ENCODE measurements around the gene PSMD9. TPM values are rescaled to one million over a fixed set of nuclear protein-coding genes. Genes with fewer than 3 reads are reported as not detected.
"Not testable (repeated sequence)": the region's sequence is repeated elsewhere in the genome, so short reads cannot be mapped to it uniquely, and the experiment has no call there.

Gene PSMD9
- polyA plus RNA-seq, 1 experiment = 130 TPM

GRCh38 chr12:121883315-121883660, 5.3 kb upstream of the PSMD9 start:
- Histone ChIP-seq H3K4me3 (ENCODE audit: low read depth, low read length) (no peak overlapping the region), H3K36me3 (ENCODE audit: control insufficient read depth, insufficient read depth, low read length) (no peaks in the 10 kb centered on the region), H3K27me3 (ENCODE audit: control insufficient read depth, insufficient read depth, low read length) (no peaks in the 10 kb centered on the region)
- POLR2A ChIA-PET = no interaction called here
- no peak for TF ChIP-seq CTCF (IDR thresholded peaks at IDR 0.05; ENCODE audit: insufficient read depth, low read depth, low read length)
- CTCF ChIA-PET = interaction anchor here (0.6 to 1.0 kb wide), 4 partner anchors 25 to 384 kb away, joined by 3 read pairs; partner anchors contain the start of gene HPD
- no peak for DNase-seq (ENCODE audit: low read depth)

DNA sequence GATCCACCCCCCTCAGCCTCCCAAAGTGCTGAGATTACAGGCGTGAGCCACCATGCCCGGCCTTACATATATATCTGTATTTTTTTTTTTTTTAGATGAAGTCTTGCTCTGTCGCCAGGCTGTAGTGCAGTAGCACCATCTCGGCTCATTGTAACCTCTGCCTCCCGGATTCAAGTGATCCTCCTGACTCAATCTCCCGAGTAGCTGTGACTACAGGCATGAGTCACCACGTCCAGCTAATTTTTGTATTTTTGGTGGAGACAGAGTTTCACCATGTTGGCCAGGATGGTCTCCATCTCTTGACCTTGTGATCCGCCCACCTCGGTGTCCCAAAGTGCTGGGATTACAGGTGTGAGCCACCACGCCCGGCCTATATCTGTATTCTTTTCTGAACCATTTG, 3.5 kb upstream of the PSMD9 start:
- POLR2A ChIA-PET; H3K36me3 ChIP-seq (ENCODE audit: control insufficient read depth, insufficient read depth, low read length); H3K4me3 ChIP-seq (ENCODE audit: low read depth, low read length); H3K27me3 ChIP-seq (ENCODE audit: control insufficient read depth, insufficient read depth, low read length); DNase-seq (ENCODE audit: low read depth): not testable (repeated sequence)
- CTCF ChIA-PET = interaction anchor here (5.4 kb wide), 1 partner anchor 90 kb away, joined by 64 read pairs; the partner anchor contains the start of gene RHOF

GRCh38 chr12:121888083-121888477, 510 bp upstream of the PSMD9 start:
- TF ChIP-seq CTCF (IDR thresholded peaks at IDR 0.05; ENCODE audit: insufficient read depth, low read depth, low read length) = no peak
- Histone ChIP-seq H3K4me3 (ENCODE audit: low read depth, low read length) (peak overlapping the region; percentile 77), H3K36me3 (ENCODE audit: control insufficient read depth, insufficient read depth, low read length) (peaks cover 4% of the 10 kb centered on the region), H3K27me3 (ENCODE audit: control insufficient read depth, insufficient read depth, low read length) (no peaks in the 10 kb centered on the region)
- no peak for DNase-seq (ENCODE audit: low read depth)
- CTCF ChIA-PET = interaction anchor here (0.7 to 7.0 kb wide), 16 partner anchors 13 to 176 kb away, joined by 3 to 64 read pairs (median 4); partner anchors contain the start of genes RHOF and SETD1B
- POLR2A ChIA-PET = interaction anchor here (0.9 to 1.0 kb wide), 2 partner anchors 15 to 94 kb away, joined by 3 read pairs; no protein-coding TSS in a partner anchor

DNA sequence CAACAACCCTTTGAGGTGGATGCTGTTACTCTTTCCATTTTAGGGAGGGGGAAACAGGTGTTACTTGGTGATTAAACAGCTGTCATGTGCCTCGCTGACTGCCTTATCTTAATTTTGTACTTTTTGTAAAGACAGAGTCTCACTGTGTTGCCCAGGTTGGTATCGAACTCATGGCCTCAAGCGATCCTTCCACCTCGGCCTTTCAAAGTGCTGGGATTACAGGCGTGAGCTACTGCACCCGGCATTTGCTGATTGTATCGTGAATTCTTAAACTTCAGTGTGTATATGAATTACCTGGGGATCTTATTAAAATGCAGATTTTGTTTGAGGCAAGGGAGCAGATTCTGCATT, 659 bp downstream of the PSMD9 start:
- peaks cover 4% of the 10 kb centered on the region for H3K36me3 ChIP-seq (ENCODE audit: control insufficient read depth, insufficient read depth, low read length)
- POLR2A ChIA-PET = no interaction called here
- H3K27me3 ChIP-seq (ENCODE audit: control insufficient read depth, insufficient read depth, low read length) = no peaks in the 10 kb centered on the region
- no peak for TF ChIP-seq CTCF (IDR thresholded peaks at IDR 0.05; ENCODE audit: insufficient read depth, low read depth, low read length)
- CTCF ChIA-PET = interaction anchor here (0.6 to 7.0 kb wide), 6 partner anchors 11 to 107 kb away, joined by 4 to 64 read pairs (median 6); partner anchors contain the start of gene RHOF
- peak overlapping the region; percentile 77 for H3K4me3 ChIP-seq (ENCODE audit: low read depth, low read length)
- DNase-seq (ENCODE audit: low read depth) = no peak

DNA sequence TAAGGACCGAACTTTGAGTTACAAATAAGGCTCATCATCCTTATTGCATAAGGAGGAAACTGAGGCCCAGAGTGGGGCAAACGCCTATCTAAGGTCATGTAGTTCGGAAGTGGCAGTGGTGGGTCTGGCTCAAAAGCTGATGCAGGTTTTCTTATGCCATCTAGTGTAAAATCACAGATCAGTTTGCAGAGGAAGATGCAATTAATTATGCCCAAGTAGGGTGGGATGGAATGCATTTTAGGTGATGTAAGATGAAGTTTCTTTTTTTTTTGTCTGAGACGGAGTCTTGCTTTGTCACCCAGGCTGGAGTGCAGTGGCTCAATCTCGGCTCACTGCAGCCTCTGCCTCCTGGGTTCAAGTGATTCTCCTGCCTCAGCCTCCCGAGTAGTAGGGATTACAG, 1.1 kb downstream of the PSMD9 start:
- H3K27me3 ChIP-seq (ENCODE audit: control insufficient read depth, insufficient read depth, low read length); POLR2A ChIA-PET; H3K36me3 ChIP-seq (ENCODE audit: control insufficient read depth, insufficient read depth, low read length); DNase-seq (ENCODE audit: low read depth): not testable (repeated sequence)
- H3K4me3 ChIP-seq (ENCODE audit: low read depth, low read length) = peak overlapping the region; percentile 77
- CTCF ChIA-PET = interaction anchor here (0.6 to 7.0 kb wide), 5 partner anchors 11 to 105 kb away, joined by 5 to 64 read pairs (median 8); partner anchors contain the start of gene RHOF

GRCh38 chr12:121892673-121893561, 4.3 kb downstream of the PSMD9 start:
- H3K36me3 ChIP-seq (ENCODE audit: control insufficient read depth, insufficient read depth, low read length) = peaks cover 6% of the 10 kb centered on the region
- CTCF ChIA-PET = interaction anchor here (0.8 to 7.0 kb wide), 6 partner anchors 23 to 114 kb away, joined by 3 to 57 read pairs (median 4); partner anchors contain the start of gene RHOF
- H3K4me3 ChIP-seq (ENCODE audit: low read depth, low read length) = no peak overlapping the region
- POLR2A ChIA-PET = interaction anchor here (0.6 kb wide), 1 partner anchor 107 kb away, joined by 3 read pairs; no protein-coding TSS in a partner anchor
- TF ChIP-seq CTCF (IDR thresholded peaks at IDR 0.05; ENCODE audit: insufficient read depth, low read depth, low read length) = no peak
- DNase-seq (ENCODE audit: low read depth) = no peak
- H3K27me3 ChIP-seq (ENCODE audit: control insufficient read depth, insufficient read depth, low read length) = no peaks in the 10 kb centered on the region
